Putamen (tissue), 1 donor: ENCODE measurements around the gene DDX54.
"Not testable (repeated sequence)": the region's sequence is repeated elsewhere in the genome, so short reads cannot be mapped to it uniquely, and the experiment has no call there.

ENCODE experiments used
- DNase-seq: peaks from one replicate; pipeline ENCODE4 v3.0.0-alpha.2; 2016; ENCODE audit warnings: low spot score

Gene DDX54

DNA sequence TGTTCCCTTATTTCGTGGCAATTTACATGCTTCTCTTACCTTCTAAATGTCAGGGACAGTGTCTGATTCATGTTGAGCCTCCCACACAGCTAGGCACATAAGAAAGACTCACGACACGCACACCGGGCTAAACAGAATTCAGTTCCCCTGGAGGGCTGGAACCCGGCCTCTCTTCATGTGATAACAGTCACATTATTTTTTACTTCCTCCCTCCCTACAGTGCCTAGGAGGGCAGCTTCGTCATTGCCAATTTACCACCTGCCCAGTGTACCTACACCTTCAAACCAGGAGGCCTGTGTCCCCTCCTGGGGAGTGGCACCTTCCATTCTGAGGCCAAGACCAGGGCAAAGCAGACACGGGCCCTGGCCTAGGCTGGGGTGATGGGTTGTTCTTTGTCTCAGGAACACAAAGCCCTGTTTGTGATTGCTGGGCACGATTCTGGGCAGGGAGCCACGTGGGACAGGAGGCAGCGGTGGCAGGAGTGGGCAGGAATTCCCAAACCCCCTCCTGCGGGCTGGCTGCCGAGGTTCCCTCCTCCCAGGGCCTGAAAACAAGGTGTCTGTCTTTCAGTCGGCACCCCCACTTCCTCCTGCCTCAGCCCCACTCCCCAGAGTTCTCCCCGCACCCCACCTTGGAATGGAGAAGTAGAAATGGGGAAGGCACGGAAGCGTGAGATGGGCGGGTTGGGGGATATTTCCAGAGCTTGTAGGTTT lies 42.9 kb downstream of the DDX54 start:
- peak; percentile 92 for DNase-seq

DNA sequence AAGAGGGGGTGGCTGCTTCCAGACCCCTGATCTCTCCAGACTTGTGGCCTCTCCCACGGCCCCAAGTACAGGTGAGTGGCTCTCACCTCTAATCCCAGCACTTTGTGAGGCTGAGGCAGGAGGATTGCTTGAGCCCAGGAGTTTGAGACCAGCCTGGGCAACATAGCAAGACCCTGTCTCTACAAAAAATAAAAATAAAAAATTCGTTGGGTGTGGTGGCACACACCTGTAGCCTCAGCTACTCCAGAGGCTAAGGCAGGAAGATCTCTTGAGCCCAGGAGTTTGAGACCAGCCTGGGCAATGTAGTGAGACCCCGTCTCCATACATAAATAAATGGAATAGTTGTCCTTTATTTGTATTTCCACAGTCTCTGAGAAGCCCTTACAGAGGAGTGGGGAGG lies 43.6 kb downstream of the DDX54 start:
- DNase-seq, result not testable (repeated sequence)

DNA sequence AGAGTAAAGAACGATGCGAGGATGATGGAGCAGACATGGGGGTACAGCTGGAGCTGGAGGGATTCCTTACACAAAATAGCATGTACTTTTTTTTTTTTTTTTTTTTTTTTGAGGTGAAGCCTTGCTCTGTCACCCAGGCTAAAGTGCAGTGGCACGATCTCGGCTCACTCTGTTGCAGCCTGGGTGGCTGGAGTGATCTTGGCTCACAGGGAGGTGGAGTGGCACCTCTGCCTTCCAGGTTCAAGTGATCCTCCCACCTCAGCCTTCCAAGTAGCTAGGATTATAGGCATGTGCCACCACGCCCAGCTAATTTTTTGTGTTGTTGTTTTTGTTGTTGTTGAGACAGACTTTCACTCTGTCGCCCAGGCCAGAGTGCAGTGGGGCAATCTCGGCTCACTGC lies 44.6 kb downstream of the DDX54 start:
- DNase-seq, result no peak

DNA sequence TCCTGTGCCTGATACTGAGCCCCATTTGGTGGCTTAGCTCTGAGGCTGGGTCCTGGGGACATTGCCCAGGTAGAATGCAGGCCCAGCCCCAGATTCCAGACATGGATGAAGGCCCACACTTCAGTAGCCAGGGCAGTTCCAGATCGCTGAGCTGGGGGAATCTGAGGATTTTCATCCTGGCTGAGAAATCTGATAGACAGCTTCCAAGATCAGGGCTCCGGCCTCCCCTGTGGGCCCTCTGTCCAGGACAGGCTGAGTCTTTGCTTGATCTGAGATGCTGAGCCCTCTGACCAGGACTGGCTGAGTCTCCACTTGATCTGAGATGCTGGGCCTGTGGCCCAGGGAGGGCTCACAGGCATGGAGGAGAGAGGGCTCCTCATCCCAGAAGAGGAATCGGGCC lies 46.5 kb downstream of the DDX54 start:
- DNase-seq, result no peak

DNA sequence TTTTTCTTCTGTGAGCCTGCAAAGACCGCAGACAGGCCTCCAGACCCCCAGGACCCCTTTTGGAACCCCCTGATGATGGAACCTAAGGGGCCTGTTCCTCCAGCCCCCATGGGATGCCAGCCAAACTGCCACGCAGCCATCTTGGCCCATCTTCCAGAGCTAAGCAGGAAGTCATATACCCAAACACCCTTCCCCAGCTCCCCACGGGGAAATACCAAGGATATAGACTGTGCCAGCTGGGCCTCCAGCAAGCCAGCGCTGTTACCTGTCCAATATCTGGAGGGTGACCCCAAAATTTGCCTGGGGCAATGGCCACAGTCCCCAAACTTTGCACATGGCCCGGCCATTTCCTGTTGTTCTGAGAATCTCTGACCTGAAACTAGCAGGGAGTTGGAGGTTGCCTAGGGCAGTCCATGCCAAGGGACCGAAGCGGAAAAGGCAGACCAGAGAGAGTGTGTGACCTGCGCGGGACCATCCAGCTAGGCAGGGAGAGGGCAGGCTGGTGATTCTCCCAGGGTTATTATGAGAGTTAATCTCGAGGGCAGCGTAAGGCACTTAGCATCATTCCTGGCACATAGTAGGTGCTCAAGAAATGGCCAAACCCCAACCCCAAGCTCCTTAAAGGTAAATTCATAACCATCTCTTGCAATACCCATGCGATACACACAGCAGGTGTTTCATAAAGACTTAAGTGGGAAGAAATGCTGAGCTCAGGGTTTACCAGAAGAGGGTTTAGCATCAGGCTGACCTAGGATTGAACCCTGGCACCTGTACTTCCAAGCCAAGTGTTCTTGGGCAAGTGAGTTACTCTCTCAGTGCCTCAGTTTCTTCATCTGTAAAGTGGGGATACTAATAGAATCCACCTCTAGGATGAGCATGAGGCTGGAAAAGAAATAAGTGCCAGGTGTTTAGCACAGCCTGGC lies 47.2 kb downstream of the DDX54 start:
- no peak for DNase-seq

DNA sequence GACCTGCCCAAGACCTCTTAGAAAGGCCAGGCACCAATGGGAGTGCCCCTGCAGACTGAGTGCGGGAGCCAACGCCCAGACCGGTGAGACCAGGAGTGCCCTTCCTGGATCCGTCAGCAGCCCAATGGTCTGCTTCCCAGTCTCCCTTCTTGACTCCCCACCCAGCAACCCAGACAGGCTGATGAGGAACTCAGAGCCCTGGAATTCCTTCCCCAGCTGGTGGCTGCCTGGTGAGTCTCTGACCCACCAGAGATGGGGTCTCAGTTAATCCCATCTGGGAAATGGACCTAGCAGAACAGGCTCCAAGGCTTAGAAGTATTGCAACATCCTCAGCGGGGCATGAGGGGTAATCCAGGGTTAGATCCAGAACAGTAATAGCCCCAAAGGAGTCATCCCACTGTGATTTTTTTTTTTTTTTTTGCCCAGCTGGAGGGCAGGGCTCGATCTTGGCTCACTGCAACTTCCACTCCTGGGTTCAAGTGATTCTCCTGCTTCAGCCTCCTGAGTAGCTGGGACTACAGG lies 48.2 kb downstream of the DDX54 start:
- DNase-seq, result no peak

DNA sequence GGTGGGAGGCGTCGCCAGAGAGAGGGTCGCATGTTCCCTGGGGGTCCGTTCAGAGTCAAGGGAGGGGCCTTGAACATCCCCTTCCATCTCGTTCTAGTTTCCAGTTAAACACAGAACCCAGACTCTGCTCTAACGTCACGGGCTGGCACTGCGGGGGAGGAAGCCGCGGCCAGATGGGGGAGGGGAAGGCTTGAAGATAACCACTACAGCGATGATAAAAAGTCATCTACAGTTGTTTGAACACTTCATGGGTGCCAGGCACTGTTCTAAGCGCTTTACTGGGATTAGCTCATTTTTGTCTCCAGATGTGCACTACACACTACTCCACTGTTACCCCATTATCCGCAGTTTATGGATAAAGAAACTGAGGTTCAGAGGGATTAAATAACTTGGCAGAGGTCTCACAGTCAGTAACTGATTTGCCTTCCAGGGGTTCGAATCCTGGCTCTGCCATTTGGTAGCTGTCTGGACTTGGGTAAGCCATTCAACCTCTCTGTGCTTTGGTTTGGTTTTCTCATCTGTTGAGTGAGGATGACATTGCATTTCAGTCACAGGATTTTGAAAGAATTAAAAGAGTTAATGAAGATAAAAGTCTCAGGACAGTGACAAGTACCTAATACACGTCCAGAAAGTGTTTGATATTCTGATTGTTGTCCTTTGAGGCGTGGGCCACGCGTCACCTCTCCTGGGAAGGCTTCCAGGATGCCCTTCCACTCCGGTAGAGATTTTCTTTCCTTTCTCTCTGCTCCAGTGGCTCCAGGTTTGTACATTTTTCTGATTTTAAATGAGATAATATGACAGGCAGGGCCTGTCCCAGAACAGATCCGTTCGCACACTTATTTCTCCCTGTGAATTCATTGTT lies 48.9 kb downstream of the DDX54 start:
- peak; percentile 87 for DNase-seq

DNA sequence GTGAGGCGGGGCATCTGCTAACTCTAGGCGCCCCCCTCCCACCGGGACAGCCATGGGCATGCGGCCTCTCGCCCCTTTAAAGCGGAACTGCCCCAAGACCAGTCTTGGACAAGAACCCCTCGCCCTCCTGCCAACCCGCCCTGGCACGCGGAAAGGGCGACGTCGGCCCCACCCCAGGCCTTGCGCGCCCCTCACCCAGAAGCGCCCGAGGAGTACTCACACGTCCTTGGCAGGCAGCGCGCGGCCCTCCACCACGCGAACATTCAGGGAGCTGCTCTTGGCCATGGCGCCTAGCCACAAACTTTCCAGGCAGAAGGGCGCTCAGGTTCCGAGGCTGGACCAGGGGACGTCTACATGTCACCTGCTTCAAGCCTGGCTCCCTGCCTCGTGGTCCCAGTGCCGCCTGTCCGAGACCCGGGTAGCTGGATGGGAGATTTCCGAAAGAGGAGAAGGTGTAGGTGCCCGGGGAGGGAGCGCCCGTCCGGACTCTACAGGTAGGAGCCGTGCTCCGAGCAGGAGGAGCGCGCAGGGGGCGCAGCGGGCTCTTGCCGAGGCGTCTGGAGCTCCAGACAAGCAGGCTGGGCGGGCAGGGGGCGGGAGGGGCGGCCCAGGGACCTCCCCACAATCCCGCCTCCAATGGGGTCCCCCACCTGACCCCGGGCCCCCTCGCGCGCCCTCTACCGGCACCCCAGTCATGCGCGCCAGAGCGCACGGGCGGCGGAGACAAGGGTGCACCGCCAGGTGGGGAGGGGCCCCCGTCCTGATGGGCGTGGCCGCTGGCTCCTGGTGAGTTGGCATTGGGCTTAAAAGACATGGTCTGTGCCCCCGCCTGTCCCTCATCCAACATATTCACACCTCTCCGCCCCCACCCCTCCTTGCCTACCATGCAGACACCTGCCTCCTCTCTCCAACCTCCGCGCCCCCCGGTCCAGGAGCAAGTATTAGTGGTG lies 49.8 kb downstream of the DDX54 start, which contains the start of gene RASAL1:
RASAL1 (minus strand) TSS at position 584 of the 950 bp plus-strand sequence; CDS start at position 285, 299 bp downstream.
- no peak for DNase-seq

DNA sequence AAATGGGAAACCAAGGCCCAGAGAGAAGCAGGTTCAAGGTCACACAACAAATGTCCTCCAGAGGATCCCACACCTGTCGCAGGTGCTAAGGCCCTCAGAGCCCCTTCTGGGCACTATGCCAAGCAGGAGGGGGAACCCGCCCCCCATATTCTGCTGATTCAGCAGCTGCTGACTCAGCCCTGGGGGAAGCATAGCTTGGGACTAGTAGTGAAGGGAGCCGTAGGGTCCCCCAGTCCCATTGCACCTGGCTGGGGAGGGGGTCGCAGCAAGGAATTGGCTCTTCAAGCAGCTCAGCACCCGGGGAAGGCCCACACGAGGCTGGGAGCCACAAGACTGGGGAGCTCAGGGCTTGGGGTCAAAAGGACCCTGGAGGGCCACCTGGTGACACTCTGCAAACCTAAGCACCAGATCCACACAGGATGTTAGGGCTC lies 50.7 kb downstream of the DDX54 start:
- no peak for DNase-seq

DNA sequence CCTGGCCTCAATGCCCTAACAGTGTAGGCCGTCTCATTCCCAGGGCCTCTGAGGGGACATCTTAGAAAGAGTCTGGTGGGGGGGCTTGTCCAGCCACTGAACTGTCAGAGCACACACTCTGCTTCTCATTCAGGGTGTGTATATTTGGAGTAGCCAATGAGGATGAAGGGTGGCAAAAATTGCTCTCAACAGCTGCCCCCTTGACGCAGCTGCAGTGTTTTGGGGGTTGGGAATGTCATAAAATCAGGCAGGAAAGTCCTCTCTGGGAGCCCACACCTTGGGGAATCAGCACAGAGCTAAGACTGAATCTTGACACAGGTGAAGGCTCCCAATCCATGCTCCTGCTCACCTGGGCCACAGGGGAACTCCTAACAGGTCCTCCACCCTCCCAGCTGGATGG lies 51.2 kb downstream of the DDX54 start:
- DNase-seq, result no peak

DNA sequence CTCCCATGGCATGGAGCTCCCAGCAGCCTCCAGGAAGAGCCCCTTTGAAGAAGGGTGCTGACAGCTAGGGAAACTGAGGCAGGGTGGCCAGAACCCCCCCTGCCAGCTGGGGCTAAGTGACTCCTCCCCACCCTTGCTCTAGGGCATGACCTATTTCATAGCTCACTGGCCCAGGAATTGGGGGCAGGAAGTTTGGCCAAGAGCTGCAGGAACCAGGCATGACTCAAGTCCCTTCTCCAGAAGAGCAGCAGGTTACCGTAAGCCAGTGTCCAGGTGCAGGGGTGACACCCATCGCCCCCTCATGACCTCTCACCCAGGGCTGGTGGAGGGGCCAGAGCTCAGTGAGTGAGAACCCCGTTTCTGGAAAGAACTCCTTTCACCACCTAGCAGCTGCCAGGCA lies 51.6 kb downstream of the DDX54 start:
- no peak for DNase-seq

DNA sequence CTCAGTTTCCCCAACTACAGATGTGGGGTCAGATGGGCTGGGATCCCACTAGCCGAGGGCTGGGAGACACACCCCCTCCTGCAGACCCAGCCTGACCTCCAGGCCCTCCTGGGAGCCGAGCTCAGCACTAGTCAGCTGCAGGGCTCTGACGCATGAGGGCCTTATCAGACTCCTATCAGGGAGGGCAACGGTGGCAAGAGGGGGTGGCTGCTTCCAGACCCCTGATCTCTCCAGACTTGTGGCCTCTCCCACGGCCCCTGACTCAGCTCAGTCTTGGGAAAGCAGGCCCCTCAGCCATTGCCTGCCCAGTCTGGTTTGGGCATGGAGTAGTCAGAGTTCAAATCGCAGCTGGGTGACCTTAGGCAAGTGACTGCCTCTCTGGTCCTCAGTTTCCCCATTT lies 52.2 kb downstream of the DDX54 start:
- DNase-seq, result no peak

DNA sequence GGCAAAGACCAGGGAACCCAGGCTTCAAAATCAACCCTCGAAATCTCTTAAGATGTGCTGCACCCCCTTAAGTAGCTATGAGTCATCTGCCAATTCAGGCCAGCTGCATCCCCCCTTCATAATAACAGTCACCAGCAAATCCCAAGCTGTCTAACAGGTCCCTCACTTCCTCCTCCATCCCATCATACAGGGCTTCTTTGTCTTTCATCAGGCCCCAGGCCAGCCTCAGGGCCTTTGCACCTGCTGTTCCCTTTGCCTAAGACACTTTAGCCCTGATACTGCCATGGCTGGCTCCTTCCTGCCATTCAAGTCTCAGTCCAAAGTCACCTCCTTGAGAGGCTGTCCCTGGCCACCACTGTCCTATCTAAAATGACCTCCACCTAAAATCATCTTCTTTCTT lies 53.7 kb downstream of the DDX54 start:
- no peak for DNase-seq

DNA sequence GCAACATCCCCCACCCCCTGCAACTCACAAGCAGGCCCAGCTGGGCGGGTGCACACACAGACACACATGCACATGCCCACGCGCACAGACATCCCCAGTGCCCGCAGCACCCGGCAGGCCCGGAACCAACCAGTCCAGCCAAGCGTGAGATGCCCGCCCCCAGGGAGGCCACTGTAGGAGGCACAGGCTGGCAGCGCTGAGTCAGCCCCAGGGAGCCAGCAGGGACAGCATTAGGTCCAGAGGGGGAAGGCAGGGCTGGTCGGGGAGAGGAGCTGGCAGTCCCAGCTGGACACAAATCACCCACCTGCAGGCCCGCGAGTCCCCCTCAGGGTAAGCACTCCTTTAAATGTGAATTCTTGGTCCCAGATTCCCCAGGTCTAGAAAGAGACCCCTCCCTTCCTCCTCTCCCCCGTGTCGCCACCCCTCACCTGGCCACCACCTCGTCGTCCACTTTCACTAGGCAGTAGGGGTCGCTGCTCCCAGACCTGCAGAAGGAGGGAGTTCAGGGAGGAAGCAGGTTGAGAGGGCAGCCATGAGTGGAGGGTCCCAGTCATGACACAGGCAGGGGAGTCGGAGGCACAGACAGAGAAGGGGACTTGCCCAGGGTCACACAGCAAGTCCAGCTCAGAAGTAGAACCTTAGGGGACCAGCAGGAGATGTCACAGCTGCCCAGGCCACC lies 54.7 kb downstream of the DDX54 start:
- DNase-seq, result no peak

DNA sequence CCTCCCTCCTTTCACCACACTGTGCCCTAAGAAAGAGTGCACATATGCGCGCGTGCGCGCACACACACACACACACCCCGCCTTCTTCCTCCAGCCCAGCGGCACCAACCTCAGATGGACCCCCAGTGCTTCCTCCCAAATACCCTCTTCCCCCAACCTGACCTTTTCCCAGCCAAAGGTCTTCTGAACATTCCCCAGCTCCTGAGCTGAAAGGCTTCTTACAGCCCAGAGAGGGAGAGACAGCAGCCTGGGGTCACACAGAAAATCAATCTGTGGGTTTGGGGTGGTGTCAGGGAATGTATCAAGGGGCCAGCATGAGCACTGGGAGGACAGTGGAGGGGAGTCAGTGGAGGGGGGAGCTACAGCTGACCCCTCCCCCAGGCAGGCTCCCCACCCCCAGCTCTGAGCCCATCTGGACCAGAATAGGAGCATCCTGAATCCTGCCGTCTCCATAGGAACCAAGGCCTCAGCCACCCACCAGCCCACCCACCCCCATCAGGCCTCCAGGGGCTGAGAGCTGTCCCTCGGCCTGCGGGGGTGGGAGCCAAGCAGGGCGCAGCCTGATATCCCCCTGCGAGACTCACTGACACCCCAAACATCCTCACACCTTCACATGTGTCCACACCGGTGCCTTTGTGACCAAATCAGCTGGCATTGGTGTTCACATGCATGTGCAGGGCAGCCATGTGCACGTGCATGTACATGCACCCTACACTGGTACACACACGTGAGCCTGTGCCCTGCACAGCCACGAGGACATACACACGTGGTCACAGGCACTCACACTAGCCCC lies 55.4 kb downstream of the DDX54 start:
- DNase-seq, result no peak

DNA sequence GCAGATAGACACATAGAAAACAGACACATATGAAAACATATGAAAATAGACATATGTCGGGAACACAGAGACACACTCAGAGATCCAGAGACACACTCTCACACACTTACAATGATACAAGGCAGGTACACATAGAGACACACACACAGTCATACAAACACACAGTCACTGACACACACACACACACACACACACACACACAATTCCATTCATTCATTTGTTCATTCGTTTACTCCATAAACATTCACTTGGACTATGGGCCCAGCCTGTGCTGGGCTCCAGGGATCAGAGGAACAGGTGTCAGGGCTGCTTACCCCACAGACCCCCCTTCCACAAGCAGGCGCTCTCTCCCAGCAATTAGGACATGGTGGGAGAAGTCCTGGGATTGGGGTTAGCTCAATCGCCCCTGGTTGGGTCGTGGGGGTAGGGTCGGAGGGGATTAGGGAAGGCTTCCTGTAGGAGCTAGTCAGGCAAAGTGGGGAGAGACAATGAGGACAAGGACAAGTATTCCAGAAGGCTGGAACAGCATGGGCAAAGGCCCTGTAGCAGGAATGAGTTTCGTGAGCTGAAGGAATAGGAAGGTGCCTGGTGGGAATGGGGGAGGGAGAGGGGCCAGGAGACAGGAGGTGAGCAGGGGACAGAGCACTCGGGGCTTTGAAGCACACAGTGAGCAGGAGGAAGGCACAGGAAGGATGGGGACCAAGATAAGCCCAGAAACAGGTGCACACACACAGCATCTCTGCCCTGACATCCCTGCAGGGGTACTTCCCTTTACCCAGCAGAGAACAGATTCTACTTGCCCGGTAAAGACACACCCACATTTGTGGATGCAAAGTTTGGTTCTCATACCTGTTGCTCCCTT lies 56.2 kb downstream of the DDX54 start:
- DNase-seq, result no peak

DNA sequence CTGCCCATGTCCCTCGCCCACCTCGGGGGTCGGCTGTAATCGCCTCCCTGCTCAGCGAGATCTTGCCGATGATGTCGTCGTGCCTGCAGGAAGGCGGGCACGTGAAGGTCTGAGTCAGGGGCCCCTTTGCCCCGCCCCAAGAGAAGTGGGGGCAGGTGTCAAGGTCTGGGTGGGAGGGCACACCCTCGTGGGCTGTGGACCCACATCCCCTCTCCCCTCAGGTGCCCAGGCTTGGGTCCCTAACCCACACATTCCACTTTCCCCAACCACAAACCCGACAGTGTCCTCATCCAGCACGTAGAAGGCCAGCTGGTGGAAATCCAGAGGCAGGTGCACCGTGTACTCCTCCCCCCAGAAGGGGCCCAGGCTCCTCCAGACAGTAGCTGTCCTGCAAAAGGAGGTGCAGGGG lies 57.5 kb downstream of the DDX54 start:
- no peak for DNase-seq

DNA sequence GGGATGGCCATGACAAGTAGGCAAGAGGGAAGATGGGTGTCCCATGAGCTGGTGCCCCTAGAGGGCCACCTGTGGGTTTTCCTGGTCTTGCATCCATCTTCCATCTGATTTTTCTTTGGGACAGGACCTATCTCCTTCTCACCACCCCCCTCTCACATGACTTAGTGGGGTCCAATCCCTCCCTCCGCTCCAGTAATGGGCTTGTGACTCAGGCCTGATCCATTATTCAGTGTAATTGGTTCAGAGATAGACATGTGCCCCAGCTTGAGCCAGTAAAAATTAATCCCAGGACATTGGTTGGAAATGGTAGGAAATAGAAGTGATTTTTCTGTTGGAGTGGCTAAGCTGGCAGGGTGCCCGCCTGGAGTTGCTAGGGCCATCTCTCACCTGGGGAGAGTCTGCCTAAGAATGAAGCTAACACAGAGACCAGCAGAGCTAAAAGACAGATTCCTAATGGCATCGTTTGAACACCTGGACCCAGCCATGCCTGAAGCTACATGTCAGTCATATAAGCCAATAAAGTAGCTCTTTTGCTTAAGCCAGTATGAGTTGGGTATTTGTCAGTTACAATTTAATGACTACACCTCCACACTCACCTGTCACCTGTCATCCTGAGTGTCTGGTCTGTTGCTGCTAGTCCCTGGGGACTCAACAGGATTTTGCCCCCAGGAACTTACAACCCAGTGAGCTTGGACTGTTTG lies 64.5 kb downstream of the DDX54 start:
- DNase-seq, result no peak
